ENCODE results near the gene CAMK4. TPM values are rescaled to one million over a fixed set of nuclear protein-coding genes. Genes with fewer than 3 reads are reported as not detected.

Gene CAMK4
- total RNA-seq, 1 experiment from 2014 or later: 10.6 TPM

DNA sequence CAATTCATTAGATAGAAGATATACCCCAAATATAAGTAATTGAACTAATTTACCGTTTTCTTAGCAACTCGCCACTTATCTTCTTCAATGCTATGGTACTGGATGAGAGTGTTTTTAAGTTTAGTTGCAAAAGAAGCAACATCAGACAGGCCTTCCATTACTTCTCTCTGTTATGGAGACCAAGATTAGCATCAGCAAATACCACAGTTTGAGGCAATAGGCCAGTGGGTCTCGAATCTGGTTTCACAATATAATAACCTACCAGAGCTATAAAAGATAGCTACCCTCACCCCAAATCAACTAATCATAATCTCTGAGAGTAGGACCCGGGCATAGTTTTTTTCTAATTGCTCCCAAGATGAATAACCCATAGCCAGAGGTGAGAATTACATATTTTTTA, 283.1 kb downstream of the CAMK4 start:
- no peak for TF ChIP-seq SP1 (CRISPR knock-in tag; conservative IDR thresholded peaks at IDR 0.05)
- TF ChIP-seq ZNF138 (CRISPR knock-in tag; conservative IDR thresholded peaks at IDR 0.05): no peak
- TF ChIP-seq, protein P1, sequence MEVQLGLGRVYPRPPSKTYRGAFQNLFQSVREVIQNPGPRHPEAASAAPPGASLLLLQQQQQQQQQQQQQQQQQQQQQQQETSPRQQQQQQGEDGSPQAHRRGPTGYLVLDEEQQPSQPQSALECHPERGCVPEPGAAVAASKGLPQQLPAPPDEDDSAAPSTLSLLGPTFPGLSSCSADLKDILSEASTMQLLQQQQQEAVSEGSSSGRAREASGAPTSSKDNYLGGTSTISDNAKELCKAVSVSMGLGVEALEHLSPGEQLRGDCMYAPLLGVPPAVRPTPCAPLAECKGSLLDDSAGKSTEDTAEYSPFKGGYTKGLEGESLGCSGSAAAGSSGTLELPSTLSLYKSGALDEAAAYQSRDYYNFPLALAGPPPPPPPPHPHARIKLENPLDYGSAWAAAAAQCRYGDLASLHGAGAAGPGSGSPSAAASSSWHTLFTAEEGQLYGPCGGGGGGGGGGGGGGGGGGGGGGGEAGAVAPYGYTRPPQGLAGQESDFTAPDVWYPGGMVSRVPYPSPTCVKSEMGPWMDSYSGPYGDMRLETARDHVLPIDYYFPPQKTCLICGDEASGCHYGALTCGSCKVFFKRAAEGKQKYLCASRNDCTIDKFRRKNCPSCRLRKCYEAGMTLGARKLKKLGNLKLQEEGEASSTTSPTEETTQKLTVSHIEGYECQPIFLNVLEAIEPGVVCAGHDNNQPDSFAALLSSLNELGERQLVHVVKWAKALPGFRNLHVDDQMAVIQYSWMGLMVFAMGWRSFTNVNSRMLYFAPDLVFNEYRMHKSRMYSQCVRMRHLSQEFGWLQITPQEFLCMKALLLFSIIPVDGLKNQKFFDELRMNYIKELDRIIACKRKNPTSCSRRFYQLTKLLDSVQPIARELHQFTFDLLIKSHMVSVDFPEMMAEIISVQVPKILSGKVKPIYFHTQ (CRISPR knock-in tag; IDR thresholded peaks at IDR 0.05): no peak
- TF ChIP-seq ZNF671 (CRISPR knock-in tag; IDR thresholded peaks at IDR 0.05): no peak
- no peak for TF ChIP-seq NR2C2 (CRISPR knock-in tag; IDR thresholded peaks at IDR 0.05)
- no peak for TF ChIP-seq RELA (CRISPR knock-in tag; IDR thresholded peaks at IDR 0.05; ENCODE audit: borderline replicate concordance)
- no peak for TF ChIP-seq FOXP1 (CRISPR knock-in tag; IDR thresholded peaks at IDR 0.05; ENCODE audit: borderline replicate concordance)
- TF ChIP-seq, protein P2, sequence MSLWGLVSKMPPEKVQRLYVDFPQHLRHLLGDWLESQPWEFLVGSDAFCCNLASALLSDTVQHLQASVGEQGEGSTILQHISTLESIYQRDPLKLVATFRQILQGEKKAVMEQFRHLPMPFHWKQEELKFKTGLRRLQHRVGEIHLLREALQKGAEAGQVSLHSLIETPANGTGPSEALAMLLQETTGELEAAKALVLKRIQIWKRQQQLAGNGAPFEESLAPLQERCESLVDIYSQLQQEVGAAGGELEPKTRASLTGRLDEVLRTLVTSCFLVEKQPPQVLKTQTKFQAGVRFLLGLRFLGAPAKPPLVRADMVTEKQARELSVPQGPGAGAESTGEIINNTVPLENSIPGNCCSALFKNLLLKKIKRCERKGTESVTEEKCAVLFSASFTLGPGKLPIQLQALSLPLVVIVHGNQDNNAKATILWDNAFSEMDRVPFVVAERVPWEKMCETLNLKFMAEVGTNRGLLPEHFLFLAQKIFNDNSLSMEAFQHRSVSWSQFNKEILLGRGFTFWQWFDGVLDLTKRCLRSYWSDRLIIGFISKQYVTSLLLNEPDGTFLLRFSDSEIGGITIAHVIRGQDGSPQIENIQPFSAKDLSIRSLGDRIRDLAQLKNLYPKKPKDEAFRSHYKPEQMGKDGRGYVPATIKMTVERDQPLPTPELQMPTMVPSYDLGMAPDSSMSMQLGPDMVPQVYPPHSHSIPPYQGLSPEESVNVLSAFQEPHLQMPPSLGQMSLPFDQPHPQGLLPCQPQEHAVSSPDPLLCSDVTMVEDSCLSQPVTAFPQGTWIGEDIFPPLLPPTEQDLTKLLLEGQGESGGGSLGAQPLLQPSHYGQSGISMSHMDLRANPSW (CRISPR knock-in tag; conservative IDR thresholded peaks at IDR 0.05; ENCODE audit: low read depth): no peak
- H3K36me3 Mint-ChIP-seq: peaks cover 17% of the 10 kb centered on the region
- H3K4me1 Mint-ChIP-seq: peaks cover 34% of the 10 kb centered on the region
- H3K27me3 Mint-ChIP-seq (ENCODE audit: low read depth): no peaks in the 10 kb centered on the region
- H3K4me3 Mint-ChIP-seq: no peak overlapping the region
- ChIA-PET CTCF (interaction anchor here (1.2 kb wide), 1 partner anchor 25 kb away, joined by 5 read pairs; no protein-coding TSS in a partner anchor), POLR2A (no interaction called here)
- DNase-seq (ENCODE audit: low spot score): no peak
- H3K27ac Mint-ChIP-seq: no peak overlapping the region
- no peak for ATAC-seq
- H3K9me3 Mint-ChIP-seq: no peaks in the 10 kb centered on the region

DNA sequence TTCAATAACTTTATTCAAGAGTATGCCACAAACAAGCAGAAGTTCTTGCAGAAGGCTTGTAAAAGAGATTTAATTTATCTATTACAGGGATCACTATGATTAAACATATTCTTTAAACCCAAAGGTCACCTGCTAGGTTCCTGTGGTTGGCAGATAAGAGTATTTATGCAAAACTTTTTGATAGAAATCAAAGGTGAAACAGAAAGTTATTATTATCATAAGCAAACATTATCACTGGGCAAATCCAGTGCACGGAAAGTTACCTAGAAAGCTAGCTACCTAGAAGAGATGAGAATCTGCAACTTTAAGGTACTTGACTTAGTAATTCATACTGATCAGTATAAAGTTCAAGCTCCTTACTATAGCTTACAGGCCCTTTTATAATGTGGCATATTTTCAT, 284.9 kb downstream of the CAMK4 start:
- ATAC-seq (no peak), DNase-seq (ENCODE audit: low spot score) (no peak)
- TF ChIP-seq ZNF396 (CRISPR knock-in tag; IDR thresholded peaks at IDR 0.05; ENCODE audit: borderline replicate concordance) (no peak), SOX15 (CRISPR knock-in tag; IDR thresholded peaks at IDR 0.05) (no peak), SMAD3 (CRISPR knock-in tag; IDR thresholded peaks at IDR 0.05; ENCODE audit: borderline replicate concordance) (no peak), TEAD4 (CRISPR knock-in tag; IDR thresholded peaks at IDR 0.05) (no peak), SMAD4 (CRISPR knock-in tag; IDR thresholded peaks at IDR 0.05) (no peak), CREB1 (CRISPR knock-in tag; IDR thresholded peaks at IDR 0.05) (no peak), ZNF121 (CRISPR knock-in tag; IDR thresholded peaks at IDR 0.05) (no peak), KAT7 (CRISPR knock-in tag; IDR thresholded peaks at IDR 0.05; ENCODE audit: borderline replicate concordance) (no peak), NR2C2 (CRISPR knock-in tag; IDR thresholded peaks at IDR 0.05) (no peak)
- TF ChIP-seq, protein P2 (CRISPR knock-in tag; conservative IDR thresholded peaks at IDR 0.05; ENCODE audit: low read depth): no peak
- TF ChIP-seq, protein P3, sequence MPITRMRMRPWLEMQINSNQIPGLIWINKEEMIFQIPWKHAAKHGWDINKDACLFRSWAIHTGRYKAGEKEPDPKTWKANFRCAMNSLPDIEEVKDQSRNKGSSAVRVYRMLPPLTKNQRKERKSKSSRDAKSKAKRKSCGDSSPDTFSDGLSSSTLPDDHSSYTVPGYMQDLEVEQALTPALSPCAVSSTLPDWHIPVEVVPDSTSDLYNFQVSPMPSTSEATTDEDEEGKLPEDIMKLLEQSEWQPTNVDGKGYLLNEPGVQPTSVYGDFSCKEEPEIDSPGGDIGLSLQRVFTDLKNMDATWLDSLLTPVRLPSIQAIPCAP (CRISPR knock-in tag; IDR thresholded peaks at IDR 0.05): no peak
- TF ChIP-seq, protein P4, sequence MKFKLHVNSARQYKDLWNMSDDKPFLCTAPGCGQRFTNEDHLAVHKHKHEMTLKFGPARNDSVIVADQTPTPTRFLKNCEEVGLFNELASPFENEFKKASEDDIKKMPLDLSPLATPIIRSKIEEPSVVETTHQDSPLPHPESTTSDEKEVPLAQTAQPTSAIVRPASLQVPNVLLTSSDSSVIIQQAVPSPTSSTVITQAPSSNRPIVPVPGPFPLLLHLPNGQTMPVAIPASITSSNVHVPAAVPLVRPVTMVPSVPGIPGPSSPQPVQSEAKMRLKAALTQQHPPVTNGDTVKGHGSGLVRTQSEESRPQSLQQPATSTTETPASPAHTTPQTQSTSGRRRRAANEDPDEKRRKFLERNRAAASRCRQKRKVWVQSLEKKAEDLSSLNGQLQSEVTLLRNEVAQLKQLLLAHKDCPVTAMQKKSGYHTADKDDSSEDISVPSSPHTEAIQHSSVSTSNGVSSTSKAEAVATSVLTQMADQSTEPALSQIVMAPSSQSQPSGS (CRISPR knock-in tag; IDR thresholded peaks at IDR 0.05; ENCODE audit: borderline replicate concordance, low read depth): no peak
- TF ChIP-seq, protein P5, sequence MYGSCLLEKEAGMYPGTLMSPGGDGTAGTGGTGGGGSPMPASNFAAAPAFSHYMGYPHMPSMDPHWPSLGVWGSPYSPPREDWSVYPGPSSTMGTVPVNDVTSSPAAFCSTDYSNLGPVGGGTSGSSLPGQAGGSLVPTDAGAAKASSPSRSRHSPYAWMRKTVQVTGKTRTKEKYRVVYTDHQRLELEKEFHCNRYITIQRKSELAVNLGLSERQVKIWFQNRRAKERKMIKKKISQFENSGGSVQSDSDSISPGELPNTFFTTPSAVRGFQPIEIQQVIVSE (CRISPR knock-in tag; IDR thresholded peaks at IDR 0.05; ENCODE audit: borderline replicate concordance): no peak
- TF ChIP-seq, protein P6, sequence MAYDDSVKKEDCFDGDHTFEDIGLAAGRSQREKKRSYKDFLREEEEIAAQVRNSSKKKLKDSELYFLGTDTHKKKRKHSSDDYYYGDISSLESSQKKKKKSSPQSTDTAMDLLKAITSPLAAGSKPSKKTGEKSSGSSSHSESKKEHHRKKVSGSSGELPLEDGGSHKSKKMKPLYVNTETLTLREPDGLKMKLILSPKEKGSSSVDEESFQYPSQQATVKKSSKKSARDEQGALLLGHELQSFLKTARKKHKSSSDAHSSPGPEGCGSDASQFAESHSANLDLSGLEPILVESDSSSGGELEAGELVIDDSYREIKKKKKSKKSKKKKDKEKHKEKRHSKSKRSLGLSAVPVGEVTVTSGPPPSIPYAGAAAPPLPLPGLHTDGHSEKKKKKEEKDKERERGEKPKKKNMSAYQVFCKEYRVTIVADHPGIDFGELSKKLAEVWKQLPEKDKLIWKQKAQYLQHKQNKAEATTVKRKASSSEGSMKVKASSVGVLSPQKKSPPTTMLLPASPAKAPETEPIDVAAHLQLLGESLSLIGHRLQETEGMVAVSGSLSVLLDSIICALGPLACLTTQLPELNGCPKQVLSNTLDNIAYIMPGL (CRISPR knock-in tag; IDR thresholded peaks at IDR 0.05): no peak
- TF ChIP-seq, protein P7, sequence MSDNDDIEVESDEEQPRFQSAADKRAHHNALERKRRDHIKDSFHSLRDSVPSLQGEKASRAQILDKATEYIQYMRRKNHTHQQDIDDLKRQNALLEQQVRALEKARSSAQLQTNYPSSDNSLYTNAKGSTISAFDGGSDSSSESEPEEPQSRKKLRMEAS (CRISPR knock-in tag; IDR thresholded peaks at IDR 0.05): no peak
- Mint-ChIP-seq H3K4me1 (peaks cover 47% of the 10 kb centered on the region), H3K36me3 (peaks cover 11% of the 10 kb centered on the region), H3K27ac (no peak overlapping the region), H3K27me3 (ENCODE audit: low read depth) (no peaks in the 10 kb centered on the region), H3K4me3 (peak overlapping the region; percentile 95), H3K9me3 (no peaks in the 10 kb centered on the region)
- ChIA-PET CTCF (interaction anchor here (1.3 kb wide), 1 partner anchor 23 kb away, joined by 4 read pairs; no protein-coding TSS in a partner anchor), POLR2A (no interaction called here)
